ENCODE results near the gene ZCCHC9.

The ZCCHC9 gene

DNA sequence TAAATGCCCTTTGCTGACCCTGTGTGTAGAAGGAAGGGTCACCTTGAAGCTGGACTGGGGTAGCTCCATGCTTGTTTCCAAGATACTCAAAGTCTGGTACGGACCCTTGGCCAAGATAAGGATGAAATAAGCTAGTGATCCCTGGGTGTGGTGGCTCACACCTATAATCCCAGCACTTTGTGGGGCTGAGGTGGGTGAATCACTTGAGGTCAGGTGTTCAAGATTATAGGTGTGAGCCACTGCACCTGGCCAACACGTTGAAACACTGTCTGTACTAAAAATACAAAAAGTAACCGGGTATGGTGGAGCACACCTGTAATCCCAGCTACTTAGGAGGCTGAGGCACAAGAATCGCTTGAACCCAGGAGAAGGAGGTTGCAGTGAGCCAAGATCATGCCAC lies 59.3 kb downstream of the ZCCHC9 start:
- H3K27me3 ChIP-seq (ENCODE audit: insufficient read depth, low read length): no peaks in the 10 kb centered on the region
- H3K4me3 ChIP-seq (ENCODE audit: low read length): no peak overlapping the region
- peaks cover 5% of the 10 kb centered on the region; the same call in 1 of the 2 replicates for H3K4me1 ChIP-seq (ENCODE audit: insufficient read depth, low read length)
- H3K36me3 ChIP-seq (ENCODE audit: insufficient read depth, low read depth, low read length): no peaks in the 10 kb centered on the region
- H3K27ac ChIP-seq (ENCODE audit: low read length): no peak overlapping the region
- H3K9me3 ChIP-seq (ENCODE audit: insufficient read depth, low read depth, low read length): no peaks in the 10 kb centered on the region
- no peak overlapping the region for H3K9ac ChIP-seq (ENCODE audit: low read depth, low read length)

DNA sequence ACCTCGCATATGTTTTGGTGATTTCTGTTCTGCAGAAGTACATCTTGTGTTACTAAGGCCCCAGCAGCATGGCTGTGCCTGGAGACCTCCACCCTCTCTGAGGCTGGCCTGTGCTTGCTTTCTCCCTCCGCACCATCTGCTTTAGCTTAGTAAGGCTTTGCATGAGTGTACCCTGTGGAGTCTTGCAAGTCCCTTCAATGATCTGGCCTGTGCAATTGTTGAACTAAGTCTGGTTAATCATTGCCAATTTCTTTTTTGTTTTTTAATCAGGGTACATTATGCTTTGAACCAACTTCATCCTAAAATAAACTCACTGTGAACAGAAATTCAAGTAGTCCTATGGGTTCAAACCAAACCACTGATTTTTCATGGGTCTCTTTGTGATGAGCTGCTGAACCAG lies 60.2 kb downstream of the ZCCHC9 start:
- H3K4me1 ChIP-seq (ENCODE audit: insufficient read depth, low read length): peaks cover 5% of the 10 kb centered on the region; the same call in 1 of the 2 replicates
- H3K4me3 ChIP-seq (ENCODE audit: low read length): no peak overlapping the region
- H3K27ac ChIP-seq (ENCODE audit: low read length): no peak overlapping the region
- no peak overlapping the region for H3K9ac ChIP-seq (ENCODE audit: low read depth, low read length)
- no peaks in the 10 kb centered on the region for H3K36me3 ChIP-seq (ENCODE audit: insufficient read depth, low read depth, low read length)
- no peaks in the 10 kb centered on the region for H3K9me3 ChIP-seq (ENCODE audit: insufficient read depth, low read depth, low read length)
- no peaks in the 10 kb centered on the region for H3K27me3 ChIP-seq (ENCODE audit: insufficient read depth, low read length)
